ENCODE data around the gene KRT82.
"Not testable (repeated sequence)": the region's sequence is repeated elsewhere in the genome, so short reads cannot be mapped to it uniquely, and the experiment has no call there.

The KRT82 gene

GRCh38 chr12:52405922-52406385 is at the start of gene KRT82:
Gene KRT82, minus strand, starts transcription at chr12:52406335. Its CDS starts 58 bp downstream, at chr12:52406277.
- no peak for FAIRE-seq

- no peak for FAIRE-seq
Observed at GRCh38 chr12:52455821-52456220, 49.7 kb upstream of the KRT82 start.

- no peak for FAIRE-seq
Observed at GRCh38 chr12:52454411-52455201, 48.5 kb upstream of the KRT82 start.

- no peak for FAIRE-seq
Observed at GRCh38 chr12:52452101-52452500, 46.0 kb upstream of the KRT82 start, which contains the start of gene KRT6B. Gene KRT6B, minus strand, starts transcription at chr12:52452146. Its CDS starts 68 bp downstream, at chr12:52452078.

GRCh38 chr12:52448228-52448627 is 42.1 kb upstream of the KRT82 start:
- FAIRE-seq, result no peak

- not testable (repeated sequence) for FAIRE-seq
Observed at GRCh38 chr12:52447196-52447595, 41.1 kb upstream of the KRT82 start.

- no peak for FAIRE-seq
Observed at GRCh38 chr12:52446367-52447045, 40.4 kb upstream of the KRT82 start.

GRCh38 chr12:52445876-52446275 is 39.7 kb upstream of the KRT82 start:
- FAIRE-seq, result no peak

GRCh38 chr12:52444647-52445595 is 38.8 kb upstream of the KRT82 start:
- FAIRE-seq, result no peak

GRCh38 chr12:52443966-52444365 is 37.8 kb upstream of the KRT82 start:
- no peak for FAIRE-seq

- no peak for FAIRE-seq
Observed at GRCh38 chr12:52442600-52443061, 36.5 kb upstream of the KRT82 start.

- FAIRE-seq, result no peak
Observed at GRCh38 chr12:52441320-52441911, 35.3 kb upstream of the KRT82 start.

GRCh38 chr12:52440821-52441319 is 34.7 kb upstream of the KRT82 start:
- no peak for FAIRE-seq

- FAIRE-seq, result no peak
Observed at GRCh38 chr12:52439845-52440244, 33.7 kb upstream of the KRT82 start.

- no peak for FAIRE-seq
Observed at GRCh38 chr12:52439420-52439819, 33.3 kb upstream of the KRT82 start.

GRCh38 chr12:52438305-52439301 is 32.5 kb upstream of the KRT82 start:
- FAIRE-seq, result no peak

- FAIRE-seq, result no peak
Observed at GRCh38 chr12:52437508-52437907, 31.4 kb upstream of the KRT82 start.

- no peak for FAIRE-seq
Observed at GRCh38 chr12:52436828-52437474, 30.8 kb upstream of the KRT82 start.

GRCh38 chr12:52436000-52436827 is 30.1 kb upstream of the KRT82 start:
- no peak for FAIRE-seq

All from colon (tissue), 2 donors.